PC-3 (cell line): ENCODE data around the gene CCDC60. TPM values are rescaled to one million over a fixed set of nuclear protein-coding genes. Genes with fewer than 3 reads are reported as not detected.

Experiments
- ATAC-seq: fragments of 200-7000 bp; cut with Tn5 transposase; 2 replicates; pipeline ENCODE4 v1.9.1; 2020; ENCODE audit warnings: mild to moderate bottlenecking, moderate library complexity
- BruUV-seq: library from RNA; stranded (reverse); fragments of 400-500 nt; replicated peaks from 2 replicates; lab custom pipeline; 2021; lab: Mats Ljungman, UMichigan
- CTCF ChIA-PET: fragments of 300-600 bp; sonication (Branson Sonifier 250); formaldehyde crosslinking; loops from one replicate; lab custom pipeline; 2022; ENCODE audit warnings: antibody characterized with exemption; lab: Charles Lee
- POLR2A ChIA-PET: fragments of 300-600 bp; sonication (Branson Sonifier 250); formaldehyde crosslinking; loops from one replicate; lab custom pipeline; 2022; ENCODE audit warnings: antibody characterized with exemption; ENCODE audit not compliant: unreplicated experiment; lab: Charles Lee
- DNase-seq: peaks from one replicate; pipeline ENCODE4 v3.0.0-alpha.2; 2015
- H2AFZ ChIP-seq: fragments of 300-600 bp; sonication (generic); 2 replicates; pipeline ENCODE4 v1.6.0; 2016; ENCODE audit warnings: antibody characterized with exemption, low read length
- H3F3A ChIP-seq: fragments of 300-600 bp; sonication (generic); one replicate; pipeline ENCODE4 v1.6.0; 2017; ENCODE audit warnings: antibody characterized with exemption, low read length, control low read depth, mild to moderate bottlenecking; ENCODE audit not compliant: unreplicated experiment
- H3K27ac ChIP-seq: fragments of 300-600 bp; sonication (generic); 2 replicates; pipeline ENCODE4 v1.5.1; 2016; ENCODE audit warnings: mild to moderate bottlenecking, low read length
- H3K27me3 ChIP-seq: fragments of 300-600 bp; sonication (generic); 2 replicates; pipeline ENCODE4 v1.6.1; 2016; ENCODE audit warnings: low read length, mixed read lengths
- H3K36me3 ChIP-seq: fragments of 300-600 bp; sonication (generic); 2 replicates; pipeline ENCODE4 v1.6.1; 2016; ENCODE audit warnings: low read depth, mixed run types, low read length, mixed read lengths
- H3K4me1 ChIP-seq: fragments of 300-600 bp; sonication (generic); 2 replicates; pipeline ENCODE4 v1.5.1; 2016; ENCODE audit warnings: low read length; ENCODE audit not compliant: insufficient read depth
- H3K4me2 ChIP-seq: fragments of 300-600 bp; sonication (generic); 2 replicates; pipeline ENCODE4 v1.6.0; 2016; ENCODE audit warnings: low read length
- H3K4me3 ChIP-seq: fragments of 300-600 bp; sonication (generic); 2 replicates; pipeline ENCODE4 v1.5.1; 2016; ENCODE audit warnings: mild to moderate bottlenecking, low read length, mixed read lengths
- H3K79me2 ChIP-seq: fragments of 300-600 bp; sonication (generic); 2 replicates; pipeline ENCODE4 v1.6.1; 2017; ENCODE audit warnings: low read length, mixed read lengths
- H3K9ac ChIP-seq: fragments of 300-600 bp; sonication (generic); 2 replicates; pipeline ENCODE4 v1.6.0; 2016; ENCODE audit warnings: mild to moderate bottlenecking, low read length
- H3K9me2 ChIP-seq: fragments of 300-600 bp; sonication (generic); replicated peaks from 2 replicates; pipeline ENCODE4 v1.6.1; 2016; ENCODE audit warnings: mixed run types, low read length, mixed read lengths
- H3K9me3 ChIP-seq: fragments of 300-600 bp; sonication (generic); 2 replicates; pipeline ENCODE4 v1.6.1; 2016; ENCODE audit warnings: low read length, mixed read lengths
- H4K20me1 ChIP-seq: fragments of 300-600 bp; sonication (generic); 2 replicates; pipeline ENCODE4 v1.6.1; 2016; ENCODE audit warnings: low read length, mixed read lengths
- CTCF ChIP-seq: fragments of 300-600 bp; sonication (generic); conservative IDR thresholded peaks from 2 replicates; pipeline ENCODE4 v1.5.1; 2017; ENCODE audit warnings: antibody characterized with exemption, low read depth, mild to moderate bottlenecking, low read length
- EZH2 ChIP-seq: fragments of 300-600 bp; sonication (generic); IDR thresholded peaks from one replicate; pipeline ENCODE4 v1.6.1; 2017; ENCODE audit warnings: antibody characterized with exemption, mild to moderate bottlenecking, low read length; ENCODE audit not compliant: unreplicated experiment
- EZH2phosphoT487 ChIP-seq: fragments of 300-600 bp; sonication (generic); IDR thresholded peaks from 2 replicates; pipeline ENCODE4 v1.6.1; 2018; ENCODE audit warnings: mild to moderate bottlenecking, antibody characterized with exemption, low read length, borderline replicate concordance
- intact Hi-C: fragments of 100-400 bp; cut with micrococcal nuclease; formaldehyde crosslinking; loops from 2 replicates; pipeline ENCODE4 v1.9.0; 2023
- total RNA-seq: library from RNA; depleted of rRNA; stranded (reverse); fragments of >200 nt; gene quantifications from 2 replicates; pipeline ENCODE4 v1.2.3, GENCODE V29; 2014

CCDC60 gene
- total RNA-seq, 1 experiment from 2014 or later = not detected

DNA sequence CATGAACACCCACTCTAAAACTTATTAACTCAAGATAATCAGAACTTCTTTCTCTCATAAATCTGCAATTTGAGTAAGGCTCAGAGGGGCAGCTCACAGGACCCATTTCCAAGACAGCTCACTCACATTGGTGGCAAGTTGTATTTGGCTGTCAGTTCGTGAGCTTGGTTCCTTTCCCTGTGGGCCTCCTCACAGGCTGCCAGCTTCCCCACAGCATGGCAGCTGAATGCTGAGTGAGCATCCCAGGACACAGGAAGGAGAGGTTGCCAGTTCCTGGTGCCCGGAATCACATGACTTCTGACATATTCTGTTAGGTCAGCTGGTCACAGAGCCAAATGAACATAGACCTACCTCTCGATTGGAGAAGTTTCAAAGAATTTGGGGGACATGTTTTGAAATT is 142.4 kb downstream of the CCDC60 start:
- Histone ChIP-seq H3K9ac (no peak overlapping the region), H3K4me1 (no peaks in the 10 kb centered on the region), H3K9me2 (no peaks in the 10 kb centered on the region), H2AFZ (no peak overlapping the region), H3K4me2 (no peak overlapping the region), H3K4me3 (no peak overlapping the region), H4K20me1 (no peaks in the 10 kb centered on the region), H3K9me3 (no peaks in the 10 kb centered on the region), H3K79me2 (no peaks in the 10 kb centered on the region), H3K27me3 (peaks cover 36% of the 10 kb centered on the region), H3K27ac (no peak overlapping the region), H3K36me3 (no peaks in the 10 kb centered on the region), H3F3A (no peaks in the 10 kb centered on the region)
- POLR2A ChIA-PET = interaction anchor here (0.6 kb wide), 1 partner anchor 43 kb away, joined by 12 read pairs; no protein-coding TSS in a partner anchor
- no peak for DNase-seq
- ATAC-seq = no peak
- intact Hi-C loops = no loop called here
- CTCF ChIA-PET = no interaction called here
- no peak for TF ChIP-seq EZH2phosphoT487
- BruUV-seq = no TSS peak

GRCh38 chr12:119479121-119479561 is 144.6 kb downstream of the CCDC60 start:
- ATAC-seq (peak; percentile 42), DNase-seq (peak; percentile 57)
- POLR2A ChIA-PET = no interaction called here
- CTCF ChIA-PET = no interaction called here
- H3K27me3 ChIP-seq = peaks cover 24% of the 10 kb centered on the region
- H3K4me1 ChIP-seq = no peaks in the 10 kb centered on the region
- H3K36me3 ChIP-seq = no peaks in the 10 kb centered on the region
- H3K27ac ChIP-seq = no peak overlapping the region
- no peak overlapping the region for H3K9ac ChIP-seq
- no peaks in the 10 kb centered on the region for H3K79me2 ChIP-seq
- no peaks in the 10 kb centered on the region for H3F3A ChIP-seq
- no peak overlapping the region for H2AFZ ChIP-seq
- TF ChIP-seq EZH2phosphoT487 (no peak), EZH2 (no peak), CTCF (no peak)
- H3K9me2 ChIP-seq = no peaks in the 10 kb centered on the region
- H4K20me1 ChIP-seq = no peaks in the 10 kb centered on the region
- H3K4me3 ChIP-seq = no peak overlapping the region
- H3K4me2 ChIP-seq = no peak overlapping the region
- H3K9me3 ChIP-seq = no peaks in the 10 kb centered on the region
- no TSS peak for BruUV-seq
- intact Hi-C loops = no loop called here

DNA sequence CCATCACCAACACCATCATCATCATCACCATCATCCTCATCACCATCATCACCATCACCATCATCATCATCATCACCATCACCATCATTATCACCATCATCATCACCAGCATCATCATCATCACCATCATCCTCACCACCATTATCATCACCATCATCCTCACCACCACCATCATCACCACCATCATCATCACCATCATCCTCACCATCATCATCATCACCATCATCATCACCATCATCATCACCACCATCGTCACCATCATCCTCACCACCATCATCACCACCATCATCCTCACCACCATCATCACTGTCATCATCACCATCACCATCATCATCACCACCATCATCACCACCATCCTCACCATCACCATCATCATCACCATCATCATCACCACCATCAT is 146.0 kb downstream of the CCDC60 start:
- no peaks in the 10 kb centered on the region for H3K36me3 ChIP-seq
- no peak for TF ChIP-seq EZH2
- TF ChIP-seq CTCF = no peak
- TF ChIP-seq EZH2phosphoT487 = no peak
- intact Hi-C loops = no loop called here
- H2AFZ ChIP-seq = no peak overlapping the region
- H3F3A ChIP-seq = no peaks in the 10 kb centered on the region
- H3K27ac ChIP-seq = no peak overlapping the region
- no peaks in the 10 kb centered on the region for H3K9me3 ChIP-seq
- ChIA-PET CTCF (no interaction called here), POLR2A (no interaction called here)
- H3K79me2 ChIP-seq = no peaks in the 10 kb centered on the region
- DNase-seq (no peak), ATAC-seq (no peak)
- H3K9ac ChIP-seq = no peak overlapping the region
- no TSS peak for BruUV-seq
- H3K4me3 ChIP-seq = no peak overlapping the region
- no peaks in the 10 kb centered on the region for H3K4me1 ChIP-seq
- peaks cover 15% of the 10 kb centered on the region; the same call in 1 of the 2 replicates for H3K27me3 ChIP-seq
- H3K9me2 ChIP-seq = no peaks in the 10 kb centered on the region
- no peaks in the 10 kb centered on the region for H4K20me1 ChIP-seq
- H3K4me2 ChIP-seq = no peak overlapping the region
